HG02798 (cell line): ENCODE results near the gene TGM4.

ENCODE experiments used
- ATAC-seq: cut with Tn5 transposase; IDR thresholded peaks from one replicate; pipeline ENCODE4 v1.9.1; 2021; ENCODE audit warnings: mild to moderate bottlenecking; ENCODE audit not compliant: unreplicated experiment, poor library complexity

Gene TGM4

GRCh38 chr3:44877333-44877732, 2.9 kb downstream of the TGM4 start:
- no peak for ATAC-seq

- no peak for ATAC-seq
Measured at GRCh38 chr3:44880284-44880683, 5.9 kb downstream of the TGM4 start.

GRCh38 chr3:44883213-44883955, 9.0 kb downstream of the TGM4 start:
- no peak for ATAC-seq

- no peak for ATAC-seq
Measured at GRCh38 chr3:44883999-44884431, 9.6 kb downstream of the TGM4 start.

- no peak for ATAC-seq
Measured at GRCh38 chr3:44885618-44886017, 11.2 kb downstream of the TGM4 start.

GRCh38 chr3:44886561-44886960, 12.2 kb downstream of the TGM4 start:
- ATAC-seq = no peak

GRCh38 chr3:44887101-44887500, 12.7 kb downstream of the TGM4 start:
- no peak for ATAC-seq

- ATAC-seq = no peak
Measured at GRCh38 chr3:44890258-44890657, 15.8 kb downstream of the TGM4 start.

GRCh38 chr3:44890852-44891251, 16.4 kb downstream of the TGM4 start:
- ATAC-seq = no peak

- ATAC-seq = no peak
Measured at GRCh38 chr3:44892689-44893088, 18.3 kb downstream of the TGM4 start.

- no peak for ATAC-seq
Measured at GRCh38 chr3:44893097-44893496, 18.7 kb downstream of the TGM4 start.

GRCh38 chr3:44894485-44894884, 20.1 kb downstream of the TGM4 start:
- no peak for ATAC-seq

- ATAC-seq = peak; percentile 39
Measured at GRCh38 chr3:44896440-44896839, 22.0 kb downstream of the TGM4 start.

GRCh38 chr3:44899683-44900367, 25.4 kb downstream of the TGM4 start:
- no peak for ATAC-seq

GRCh38 chr3:44902628-44903027, 28.2 kb downstream of the TGM4 start:
- ATAC-seq = no peak

GRCh38 chr3:44903314-44903713, 28.9 kb downstream of the TGM4 start:
- ATAC-seq = no peak

- ATAC-seq = no peak
Measured at GRCh38 chr3:44903751-44904150, 29.3 kb downstream of the TGM4 start.

- no peak for ATAC-seq
Measured at GRCh38 chr3:44905446-44906157, 31.2 kb downstream of the TGM4 start.

- ATAC-seq = no peak
Measured at GRCh38 chr3:44906997-44907396, 32.6 kb downstream of the TGM4 start.

GRCh38 chr3:44907612-44908011, 33.2 kb downstream of the TGM4 start:
- ATAC-seq = no peak

GRCh38 chr3:44909063-44909462, 34.7 kb downstream of the TGM4 start:
- no peak for ATAC-seq
